ENCODE data around the gene PRDM16. TPM values are rescaled to one million over a fixed set of nuclear protein-coding genes. Genes with fewer than 3 reads are reported as not detected.

The PRDM16 gene
- total RNA-seq, 1 experiment from 2014 or later: 0.61 TPM

- in situ Hi-C loops (cut with HindIII; ENCODE audit: low pct_unique_long_range_greater_than_20kb, low sequenced_read_pairs): no loop called here
- DNase-seq (ENCODE audit: low read depth, low spot score): no peak
Observed at GRCh38 chr1:3268281-3268680, 199.3 kb downstream of the PRDM16 start.

DNA sequence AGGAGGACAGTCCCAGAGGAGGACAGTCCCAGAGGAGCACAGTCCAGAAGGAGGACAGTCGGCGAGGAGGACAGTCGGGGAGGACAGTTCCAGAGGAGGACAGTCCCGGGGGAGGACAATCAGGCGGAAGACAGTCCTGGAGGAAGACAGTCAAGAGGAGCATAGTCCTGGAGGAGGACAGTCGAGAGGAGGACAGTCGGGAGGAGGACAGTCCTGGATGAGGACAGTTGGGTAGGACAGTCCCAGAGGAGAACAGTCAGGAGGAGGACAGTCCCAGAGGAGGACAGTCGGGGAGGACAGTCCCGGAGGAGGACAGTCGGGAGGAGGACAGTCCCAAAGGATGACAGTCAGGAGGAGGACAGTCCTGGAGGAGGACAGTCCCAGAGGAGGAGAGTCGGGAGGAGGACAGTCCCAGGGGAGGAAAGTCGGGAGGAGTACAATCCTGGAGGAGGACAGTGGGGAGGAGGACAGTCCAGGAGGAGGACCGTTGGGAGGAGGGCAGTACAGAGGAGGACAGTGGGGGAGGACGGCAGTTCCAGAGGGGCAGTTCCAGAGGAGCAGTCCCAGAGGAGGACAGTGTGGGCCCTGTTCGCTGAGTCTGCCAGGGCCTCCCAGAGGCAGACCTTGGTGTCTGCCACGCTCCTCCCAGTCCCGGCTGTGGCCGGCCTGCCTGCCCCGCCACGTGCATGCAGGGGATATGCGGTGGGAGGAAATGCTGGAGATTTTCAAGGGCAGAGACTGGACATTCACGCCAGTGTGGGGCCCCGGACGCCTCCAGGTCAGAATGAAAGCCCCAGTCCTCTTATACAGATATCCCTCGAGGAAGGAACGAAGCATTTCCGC is 201.6 kb downstream of the PRDM16 start:
- in situ Hi-C loops (cut with HindIII; ENCODE audit: low pct_unique_long_range_greater_than_20kb, low sequenced_read_pairs): no loop called here
- no peak for DNase-seq (ENCODE audit: low read depth, low spot score)

GRCh38 chr1:3271866-3272265 is 202.9 kb downstream of the PRDM16 start:
- DNase-seq (ENCODE audit: low read depth, low spot score): no peak
- in situ Hi-C loops (cut with HindIII; ENCODE audit: low pct_unique_long_range_greater_than_20kb, low sequenced_read_pairs): no loop called here

DNA sequence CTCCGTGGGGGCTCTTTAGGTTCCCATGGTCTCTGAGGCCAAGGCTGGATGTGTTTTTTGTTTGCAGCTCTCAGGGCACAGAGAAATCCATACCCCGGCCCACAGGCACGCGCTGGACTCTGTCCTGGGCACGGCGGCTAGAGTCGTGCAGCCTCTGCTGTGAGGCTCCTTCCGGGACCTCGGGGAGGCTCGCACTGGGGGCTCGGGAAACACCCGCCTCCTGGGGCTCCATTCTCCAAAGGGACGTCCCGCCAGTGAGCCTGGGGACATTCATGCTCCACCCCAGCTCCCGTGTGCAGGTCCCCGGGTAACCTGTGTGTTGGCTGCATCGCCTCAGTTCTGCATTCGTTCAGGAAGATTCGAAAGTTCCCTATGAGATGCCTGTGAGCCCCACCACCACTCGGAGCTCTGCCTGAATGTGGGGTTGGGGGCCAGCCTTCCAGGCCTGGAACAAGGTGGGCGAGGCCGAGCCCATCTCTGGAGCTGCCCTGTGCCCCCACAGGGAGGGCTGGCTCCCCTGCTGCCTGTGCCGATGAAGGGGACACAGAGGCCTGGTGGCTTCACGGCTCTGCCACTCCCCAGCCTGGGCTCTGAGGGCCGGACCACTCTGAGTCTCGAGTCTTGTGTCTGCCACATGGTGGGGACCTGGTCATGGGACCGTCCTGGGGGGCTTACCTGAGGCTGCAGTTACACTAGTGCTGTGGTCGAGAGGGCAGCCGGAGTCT is 203.5 kb downstream of the PRDM16 start:
- no peak for DNase-seq (ENCODE audit: low read depth, low spot score)
- in situ Hi-C loops (cut with HindIII; ENCODE audit: low pct_unique_long_range_greater_than_20kb, low sequenced_read_pairs): no loop called here

DNA sequence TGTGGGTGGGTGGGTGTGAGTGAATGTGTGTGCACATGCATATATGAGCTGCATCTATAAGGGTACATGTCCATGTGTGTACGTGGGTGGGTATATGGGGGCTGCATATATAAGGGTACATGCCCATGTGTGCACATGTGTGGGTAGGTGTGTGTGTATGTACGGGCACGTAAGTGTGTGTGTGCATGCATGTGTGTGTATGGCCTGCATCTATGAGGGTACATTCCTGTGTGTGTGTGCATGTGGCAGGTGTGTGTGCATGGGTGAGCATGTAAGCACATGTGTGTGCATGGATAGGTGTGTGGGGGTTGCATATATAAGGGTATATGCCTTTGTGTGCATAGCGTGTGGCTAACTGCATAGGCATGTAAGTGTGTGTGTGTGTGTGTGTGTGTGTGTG is 204.4 kb downstream of the PRDM16 start:
- no peak for DNase-seq (ENCODE audit: low read depth, low spot score)
- in situ Hi-C loops (cut with HindIII; ENCODE audit: low pct_unique_long_range_greater_than_20kb, low sequenced_read_pairs): no loop called here

DNA sequence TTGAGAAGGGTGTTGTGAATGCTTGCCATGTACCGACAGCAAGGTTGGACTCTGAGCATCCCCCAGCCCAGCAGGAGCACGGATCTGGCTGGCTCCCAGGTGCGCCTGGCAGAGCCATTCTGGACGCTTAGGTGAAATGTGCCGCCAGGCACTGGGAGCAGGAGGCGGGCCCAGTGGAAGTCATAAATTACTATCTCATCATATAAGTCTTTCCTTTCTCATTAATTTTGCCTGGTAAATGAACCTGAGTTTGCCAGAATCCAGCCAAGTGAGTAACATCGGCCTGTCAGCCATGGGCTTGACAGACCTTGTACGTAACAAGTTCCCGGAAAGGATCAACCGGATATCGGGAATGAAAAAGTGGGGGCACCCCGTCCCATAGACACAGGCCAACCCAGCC is 206.0 kb downstream of the PRDM16 start:
- in situ Hi-C loops (cut with HindIII; ENCODE audit: low pct_unique_long_range_greater_than_20kb, low sequenced_read_pairs): no loop called here
- no peak for DNase-seq (ENCODE audit: low read depth, low spot score)

DNA sequence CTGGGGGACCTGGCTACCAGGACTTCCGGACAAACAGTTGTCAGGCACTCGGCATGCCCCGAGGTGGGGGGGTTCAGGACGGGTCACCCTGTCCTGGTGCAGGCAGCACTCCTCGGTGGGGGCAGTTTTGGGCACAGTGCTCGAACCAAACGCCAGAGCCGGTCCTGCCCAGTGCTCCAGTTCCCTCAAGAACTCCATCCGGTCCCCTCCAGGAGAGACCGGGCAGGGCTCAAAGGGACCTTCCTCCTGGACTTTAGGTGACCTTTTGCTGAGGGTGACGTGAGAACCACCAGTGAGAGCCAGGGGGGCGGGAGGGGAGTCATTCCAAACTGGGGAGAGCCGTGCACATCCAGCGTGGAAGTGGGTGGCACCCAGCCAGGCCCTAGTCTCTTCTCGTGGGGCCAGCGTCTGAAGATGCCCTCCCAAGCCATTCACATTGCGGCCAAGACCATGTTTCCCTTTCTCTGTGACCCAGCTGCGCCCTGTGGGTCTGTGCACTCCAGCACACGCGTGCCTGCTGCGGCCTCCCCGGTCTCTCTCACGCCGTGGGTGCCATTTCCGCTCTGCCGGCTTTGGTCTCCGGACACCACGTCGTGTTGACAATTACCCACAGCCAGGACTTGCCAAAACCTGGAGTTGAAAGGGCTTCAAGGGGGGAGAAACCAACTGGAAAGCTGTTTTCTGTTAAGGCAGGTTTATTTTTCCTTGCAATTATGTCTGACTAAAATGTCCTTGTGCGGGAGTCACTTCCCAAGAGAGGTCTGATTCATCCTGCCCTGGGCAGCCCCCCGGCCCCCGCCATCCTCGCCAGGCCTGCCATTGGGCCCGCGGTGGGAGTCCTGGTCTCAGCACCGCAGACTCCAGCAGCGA is 206.7 kb downstream of the PRDM16 start:
- DNase-seq (ENCODE audit: low read depth, low spot score): no peak
- in situ Hi-C loops (cut with HindIII; ENCODE audit: low pct_unique_long_range_greater_than_20kb, low sequenced_read_pairs): no loop called here

DNA sequence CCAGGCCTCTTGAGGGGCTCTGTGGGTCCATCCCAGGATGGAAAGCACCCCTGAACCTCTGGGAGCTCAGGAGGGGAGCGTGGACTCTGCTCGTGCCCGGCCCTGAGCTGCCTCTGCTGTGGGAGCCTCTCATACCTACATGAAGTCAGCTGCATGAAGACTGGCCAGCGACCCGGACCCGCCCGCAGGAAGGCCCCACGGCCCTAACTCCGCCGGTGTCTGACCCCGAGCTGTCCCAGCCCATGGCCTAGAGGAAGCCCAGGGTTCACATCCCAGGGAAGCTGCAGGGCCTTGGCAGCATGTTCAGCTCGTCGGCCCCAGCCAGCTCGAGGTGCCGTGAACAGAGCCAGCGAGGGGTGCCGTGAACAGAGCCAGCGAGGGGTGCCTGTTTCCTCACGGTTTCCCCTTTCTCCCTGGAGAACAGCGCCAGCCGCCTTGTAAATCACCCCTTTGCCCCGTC is 207.4 kb downstream of the PRDM16 start:
- in situ Hi-C loops (cut with HindIII; ENCODE audit: low pct_unique_long_range_greater_than_20kb, low sequenced_read_pairs): no loop called here
- DNase-seq (ENCODE audit: low read depth, low spot score): no peak

DNA sequence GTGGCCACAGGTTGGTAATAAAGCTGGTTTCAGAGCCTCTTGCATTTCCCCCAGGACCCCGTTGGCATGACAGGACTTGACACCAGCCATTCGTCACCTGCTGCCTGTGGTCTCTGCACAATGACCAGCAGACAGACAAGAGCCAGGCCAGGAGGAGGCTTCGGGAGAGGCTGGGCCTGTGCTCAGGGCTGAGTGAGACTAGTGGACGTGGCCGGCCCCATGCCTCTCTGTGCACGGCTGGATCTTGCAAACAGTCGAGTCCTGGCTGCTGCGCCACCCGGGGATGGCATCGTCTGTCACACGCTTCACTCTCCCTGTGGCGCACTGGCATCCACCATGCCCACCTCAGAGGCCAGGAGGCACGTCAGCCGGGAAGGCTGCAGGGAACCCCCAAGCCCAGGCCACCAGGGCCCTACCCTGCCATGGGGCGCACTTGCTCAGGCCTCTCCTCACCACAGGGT is 208.0 kb downstream of the PRDM16 start:
- DNase-seq (ENCODE audit: low read depth, low spot score): no peak
- in situ Hi-C loops (cut with HindIII; ENCODE audit: low pct_unique_long_range_greater_than_20kb, low sequenced_read_pairs): no loop called here

GRCh38 chr1:3277623-3278022 is 208.6 kb downstream of the PRDM16 start:
- in situ Hi-C loops (cut with HindIII; ENCODE audit: low pct_unique_long_range_greater_than_20kb, low sequenced_read_pairs): no loop called here
- no peak for DNase-seq (ENCODE audit: low read depth, low spot score)

GRCh38 chr1:3278416-3279181 is 209.6 kb downstream of the PRDM16 start:
- DNase-seq (ENCODE audit: low read depth, low spot score): no peak

DNA sequence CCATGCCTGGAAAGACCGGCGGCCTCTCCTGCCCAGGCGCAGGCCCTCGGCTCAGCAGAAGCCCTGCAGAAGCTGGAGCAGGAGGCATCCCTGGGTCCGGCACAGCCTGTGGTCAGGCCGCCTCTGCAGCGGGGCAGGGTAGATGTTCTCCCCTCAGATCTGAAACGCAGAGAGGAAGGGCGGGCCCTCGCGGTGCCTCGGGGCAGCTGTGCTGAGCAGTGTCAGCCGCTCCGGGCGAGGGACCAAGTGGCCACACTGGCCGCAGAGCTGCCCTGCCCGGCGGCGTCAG is 210.1 kb downstream of the PRDM16 start:
- no peak for DNase-seq (ENCODE audit: low read depth, low spot score)
- in situ Hi-C loops (cut with HindIII; ENCODE audit: low pct_unique_long_range_greater_than_20kb, low sequenced_read_pairs): no loop called here

More at GRCh38 chr1:3278416-3279181, 209.6 kb downstream of the PRDM16 start:
- in situ Hi-C loops (cut with HindIII; ENCODE audit: low pct_unique_long_range_greater_than_20kb, low sequenced_read_pairs): no loop called here

- no peak for DNase-seq (ENCODE audit: low read depth, low spot score)
- in situ Hi-C loops (cut with HindIII; ENCODE audit: low pct_unique_long_range_greater_than_20kb, low sequenced_read_pairs): no loop called here
Observed at GRCh38 chr1:3281735-3282134, 212.7 kb downstream of the PRDM16 start.

GRCh38 chr1:3282186-3282585 is 213.2 kb downstream of the PRDM16 start:
- DNase-seq (ENCODE audit: low read depth, low spot score): no peak
- in situ Hi-C loops (cut with HindIII; ENCODE audit: low pct_unique_long_range_greater_than_20kb, low sequenced_read_pairs): no loop called here

GRCh38 chr1:3282656-3283430 is 213.8 kb downstream of the PRDM16 start:
- DNase-seq (ENCODE audit: low read depth, low spot score): no peak
- in situ Hi-C loops (cut with HindIII; ENCODE audit: low pct_unique_long_range_greater_than_20kb, low sequenced_read_pairs): no loop called here

GRCh38 chr1:3283849-3284248 is 214.8 kb downstream of the PRDM16 start:
- DNase-seq (ENCODE audit: low read depth, low spot score): peak; percentile 37
- in situ Hi-C loops (cut with HindIII; ENCODE audit: low pct_unique_long_range_greater_than_20kb, low sequenced_read_pairs): no loop called here

- in situ Hi-C loops (cut with HindIII; ENCODE audit: low pct_unique_long_range_greater_than_20kb, low sequenced_read_pairs): no loop called here
- no peak for DNase-seq (ENCODE audit: low read depth, low spot score)
Observed at GRCh38 chr1:3284691-3285090, 215.7 kb downstream of the PRDM16 start.

All from SK-MEL-5 (cell line).